Measurements from ENCODE around the gene BICD2.
A peak's percentile ranks its signal among the peaks of the same experiment; 100 is the strongest.
"Not testable (repeated sequence)": the region's sequence is repeated elsewhere in the genome, so short reads cannot be mapped to it uniquely, and the experiment has no call there.

Gene BICD2

GRCh38 chr9:92769990-92770359 is 5.3 kb upstream of the BICD2 start:
- no peak for DNase-seq

GRCh38 chr9:92769286-92769685 is 4.7 kb upstream of the BICD2 start:
- no peak for DNase-seq

- DNase-seq: not testable (repeated sequence)
These were observed 4.2 kb upstream of the BICD2 start for GRCh38 chr9:92768816-92769215.

- no peak for DNase-seq
These were observed 2.7 kb upstream of the BICD2 start for GRCh38 chr9:92767066-92768054.

- DNase-seq: peak; percentile 84 to 96
These were observed 629 bp upstream of the BICD2 start for GRCh38 chr9:92764988-92765936.

- no peak for DNase-seq
These were observed 782 bp downstream of the BICD2 start for GRCh38 chr9:92763721-92764380.

GRCh38 chr9:92762781-92763708 is 1.6 kb downstream of the BICD2 start:
- DNase-seq: no peak

- DNase-seq: no peak
These were observed 2.4 kb downstream of the BICD2 start for GRCh38 chr9:92762196-92762595.

GRCh38 chr9:92761686-92762085 is 2.9 kb downstream of the BICD2 start:
- DNase-seq: no peak

GRCh38 chr9:92760494-92760893 is 4.1 kb downstream of the BICD2 start:
- peak in 1 of 2 experiments; percentile 61 for DNase-seq

GRCh38 chr9:92760070-92760469 is 4.6 kb downstream of the BICD2 start:
- peak in 1 of 2 experiments; percentile 68 for DNase-seq

GRCh38 chr9:92759446-92759845 is 5.2 kb downstream of the BICD2 start:
- no peak for DNase-seq

- no peak for DNase-seq
These were observed 7.8 kb downstream of the BICD2 start for GRCh38 chr9:92756792-92757191.

GRCh38 chr9:92754091-92754745 is 10.4 kb downstream of the BICD2 start:
- no peak for DNase-seq

GRCh38 chr9:92752812-92753404 is 11.7 kb downstream of the BICD2 start:
- DNase-seq: no peak

- no peak for DNase-seq
These were observed 14.7 kb downstream of the BICD2 start for GRCh38 chr9:92749934-92750315.

GRCh38 chr9:92749071-92749933 is 15.3 kb downstream of the BICD2 start:
- no peak for DNase-seq

- DNase-seq: no peak
These were observed 16.5 kb downstream of the BICD2 start for GRCh38 chr9:92748233-92748497.

GRCh38 chr9:92747459-92748232 is 17.0 kb downstream of the BICD2 start:
- no peak for DNase-seq
